Left ventricle myocardium inferior (tissue), 1 donor: Measurements from ENCODE around the gene MMP27. TPM values are rescaled to one million over a fixed set of nuclear protein-coding genes. Genes with fewer than 3 reads are reported as not detected.

Experiments
- DNase-seq: peaks from one replicate; pipeline ENCODE4 v3.0.0-alpha.2; 2020
- H3K27ac ChIP-seq: fragments of 200-600 bp; replicated peaks from 2 replicates; pipeline ENCODE4 v1.8.0; 2021
- H3K27me3 ChIP-seq: fragments of 200-600 bp; 2 replicates; pipeline ENCODE4 v1.8.0; 2021; ENCODE audit warnings: low read depth
- H3K36me3 ChIP-seq: fragments of 200-600 bp; 2 replicates; pipeline ENCODE4 v1.8.0; 2021
- H3K4me1 ChIP-seq: fragments of 200-600 bp; 2 replicates; pipeline ENCODE4 v1.8.0; 2021
- H3K4me3 ChIP-seq: fragments of 200-600 bp; 2 replicates; pipeline ENCODE4 v1.8.0; 2021; ENCODE audit warnings: mild to moderate bottlenecking, moderate library complexity
- H3K9me3 ChIP-seq: fragments of 200-600 bp; replicated peaks from 2 replicates; pipeline ENCODE4 v1.8.0; 2021
- CTCF ChIP-seq: fragments of 200-600 bp; IDR thresholded peaks from 2 replicates; pipeline ENCODE4 v1.8.0; 2021; ENCODE audit warnings: antibody characterized with exemption, mild to moderate bottlenecking, borderline replicate concordance
- intact Hi-C: fragments of 100-400 bp; cut with micrococcal nuclease; formaldehyde crosslinking; loops from one replicate; pipeline ENCODE4 v1.11.0; 2022
- total RNA-seq: library from RNA; stranded (reverse); fragmentation: NEBNext Ultra II Directional; extraction: Animal tissue kit (Norgen Biotek cat#: 25700); gene quantifications from one replicate; pipeline ENCODE4 v1.2.1, GENCODE V29; 2021
- donor health status: DM: no; HTN: yes; CAD: no; lungs with severe emphysema.

MMP27 gene
- total RNA-seq, 1 donor from 2014 or later = not detected

GRCh38 chr11:102709201-102709945 lies 3.8 kb upstream of the MMP27 start:
- TF ChIP-seq CTCF = no peak
- Histone ChIP-seq H3K4me3 (no peak overlapping the region), H3K27me3 (no peaks in the 10 kb centered on the region), H3K27ac (no peak overlapping the region), H3K36me3 (no peaks in the 10 kb centered on the region), H3K4me1 (no peaks in the 10 kb centered on the region), H3K9me3 (no peaks in the 10 kb centered on the region)
- intact Hi-C loops = no loop called here
- DNase-seq = no peak

GRCh38 chr11:102708654-102709053 lies 3.1 kb upstream of the MMP27 start:
- Histone ChIP-seq H3K36me3 (no peaks in the 10 kb centered on the region), H3K27me3 (no peaks in the 10 kb centered on the region), H3K4me3 (no peak overlapping the region), H3K4me1 (no peaks in the 10 kb centered on the region), H3K27ac (no peak overlapping the region), H3K9me3 (no peaks in the 10 kb centered on the region)
- DNase-seq = no peak
- no peak for TF ChIP-seq CTCF
- intact Hi-C loops = no loop called here

- Histone ChIP-seq H3K27me3 (no peaks in the 10 kb centered on the region), H3K4me3 (no peak overlapping the region), H3K36me3 (no peaks in the 10 kb centered on the region), H3K27ac (no peak overlapping the region), H3K9me3 (no peaks in the 10 kb centered on the region), H3K4me1 (no peaks in the 10 kb centered on the region)
- intact Hi-C loops = no loop called here
- no peak for DNase-seq
- no peak for TF ChIP-seq CTCF
Measured at GRCh38 chr11:102704841-102705240, 728 bp downstream of the MMP27 start.

GRCh38 chr11:102703826-102704493 lies 1.6 kb downstream of the MMP27 start:
- intact Hi-C loops = no loop called here
- DNase-seq = no peak
- Histone ChIP-seq H3K4me3 (no peak overlapping the region), H3K27ac (no peak overlapping the region), H3K27me3 (no peaks in the 10 kb centered on the region), H3K9me3 (no peaks in the 10 kb centered on the region), H3K4me1 (no peaks in the 10 kb centered on the region), H3K36me3 (no peaks in the 10 kb centered on the region)
- TF ChIP-seq CTCF = no peak

- Histone ChIP-seq H3K27me3 (no peaks in the 10 kb centered on the region), H3K27ac (no peak overlapping the region), H3K9me3 (no peaks in the 10 kb centered on the region), H3K4me3 (no peak overlapping the region), H3K36me3 (no peaks in the 10 kb centered on the region), H3K4me1 (no peaks in the 10 kb centered on the region)
- DNase-seq = no peak
- TF ChIP-seq CTCF = no peak
- intact Hi-C loops = no loop called here
Measured at GRCh38 chr11:102695201-102695600, 10.4 kb downstream of the MMP27 start.
